HCT116 (cell line): ENCODE results near the gene SERGEF. TPM values are rescaled to one million over a fixed set of nuclear protein-coding genes. Genes with fewer than 3 reads are reported as not detected.

Experiments used
- ATAC-seq: fragments of 200-7000 bp; cut with Tn5 transposase; 2 replicates; pipeline ENCODE4 v1.9.1; 2020; ENCODE audit warnings: mild to moderate bottlenecking, moderate library complexity
- BruUV-seq: library from RNA; stranded (reverse); fragments of 400-500 nt; replicated peaks from 2 replicates; lab custom pipeline; 2021; lab: Mats Ljungman, UMichigan
- CTCF ChIA-PET: fragments of 300-600 bp; sonication (Branson Sonifier 250); formaldehyde crosslinking; loops from one replicate; lab custom pipeline; 2021; ENCODE audit warnings: antibody characterized with exemption; lab: Charles Lee
- POLR2A ChIA-PET: fragments of 300-600, 350-600 bp; sonication (Branson Sonifier 250); formaldehyde crosslinking; loops from one replicate; lab custom pipeline; 2021; ENCODE audit warnings: antibody characterized with exemption; lab: Charles Lee
- RAD21 ChIA-PET, 2 experiments: fragments of 300-600 bp; sonication (Branson Sonifier 250); formaldehyde crosslinking; loops; one replicate each; lab custom pipeline; 2023; ENCODE audit warnings: low total read pairs in 2 of 2; ENCODE audit not compliant: uncharacterized antibody in 2 of 2, unreplicated experiment in 2 of 2, low non-redundant PET in 1 of 2; lab: Charles Lee
- DNase-seq: peaks from one replicate; pipeline ENCODE4 v3.0.0-alpha.2; 2010; ENCODE audit warnings: low read depth, low spot score
- H2AFZ ChIP-seq: fragments of 200-600 bp; shearing (Covaris generic), sonication (generic); 2 replicates; pipeline ENCODE4 v1.6.1; 2017; ENCODE audit warnings: low read depth, mixed run types, mixed read lengths, antibody characterized with exemption, low read length; ENCODE audit not compliant: poor library complexity, severe bottlenecking
- H3K27ac ChIP-seq: 2 replicates; pipeline ENCODE4 v1.5.1; 2012; ENCODE audit warnings: low read depth, low read length
- H3K27me3 ChIP-seq: fragments of 200-600 bp; sonication (generic); 2 replicates; pipeline ENCODE4 v1.6.1; 2016; ENCODE audit warnings: mixed run types, low read length, mixed read lengths; ENCODE audit not compliant: insufficient read depth
- H3K36me3 ChIP-seq, 2 experiments: fragments of 200-500 bp in 1 of 2; fragments of 200-600 bp in 1 of 2; sonication (Bioruptor generic) in 1 of 2; sonication (generic) in 1 of 2; 2 replicates each; pipeline versions ENCODE4 v1.5.1 to v1.6.1; 2014 to 2016; ENCODE audit warnings: low read length in 2 of 2, inconsistent platforms in 1 of 2, mixed read lengths in 1 of 2, mixed run types in 1 of 2; ENCODE audit not compliant: insufficient read depth in 2 of 2, control insufficient read depth in 1 of 2
- H3K4me1 ChIP-seq, 2 experiments: fragments of 200-600 bp in 1 of 2; sonication (generic) in 1 of 2; 2 replicates each; pipeline versions ENCODE4 v1.5.1 to v1.6.1; 2012 to 2017; ENCODE audit warnings: low read length in 2 of 2, inconsistent platforms in 1 of 2, mild to moderate bottlenecking in 1 of 2, mixed read lengths in 1 of 2, mixed run types in 1 of 2, moderate library complexity in 1 of 2; ENCODE audit not compliant: insufficient read depth in 2 of 2, control insufficient read depth in 1 of 2
- H3K4me2 ChIP-seq: fragments of 200-600 bp; sonication (generic); 2 replicates; pipeline ENCODE4 v1.6.1; 2017; ENCODE audit warnings: mixed run types, low read length, mixed read lengths
- H3K4me3 ChIP-seq, 2 experiments: fragments of 200-600 bp in 1 of 2; sonication (generic) in 1 of 2; replicated peaks in 1 of 2; 2 replicates each; pipeline ENCODE4 v1.5.1; 2011 to 2016; ENCODE audit warnings: low read length in 2 of 2, control low read depth in 1 of 2, low read depth in 1 of 2, mild to moderate bottlenecking in 1 of 2, mixed read lengths in 1 of 2, mixed run types in 1 of 2
- H3K79me2 ChIP-seq: fragments of 200-600 bp; sonication (generic); 2 replicates; pipeline ENCODE4 v1.6.1; 2017; ENCODE audit warnings: mild to moderate bottlenecking, mixed run types, low read length, moderate library complexity, mixed read lengths; ENCODE audit not compliant: insufficient read depth
- H3K9ac ChIP-seq: fragments of 200-600 bp; sonication (generic); 2 replicates; pipeline ENCODE4 v1.6.1; 2016; ENCODE audit warnings: low read length, mixed read lengths
- H3K9me2 ChIP-seq: fragments of 200-600 bp; sonication (generic), shearing (Covaris generic); 2 replicates; pipeline ENCODE4 v1.6.1; 2017; ENCODE audit warnings: mixed run types, mild to moderate bottlenecking, moderate library complexity; ENCODE audit not compliant: insufficient read depth
- H3K9me3 ChIP-seq, 2 experiments: fragments of 200-500 bp in 1 of 2; fragments of 200-600 bp in 1 of 2; sonication (Bioruptor generic) in 1 of 2; sonication (generic) in 1 of 2; 2 replicates each; pipeline ENCODE4 v1.6.1; 2014 to 2017; ENCODE audit warnings: low read length in 2 of 2, mixed read lengths in 2 of 2, inconsistent platforms in 1 of 2, low read depth in 1 of 2, mild to moderate bottlenecking in 1 of 2, mixed run types in 1 of 2, moderate library complexity in 1 of 2; ENCODE audit not compliant: control insufficient read depth in 1 of 2, insufficient read depth in 1 of 2
- H4K20me1 ChIP-seq: fragments of 200-600 bp; sonication (generic), shearing (Covaris generic); 2 replicates; pipeline ENCODE4 v1.6.1; 2017; ENCODE audit warnings: mixed run types, mild to moderate bottlenecking, moderate library complexity; ENCODE audit not compliant: insufficient read depth
- CBX3 ChIP-seq: IDR thresholded peaks from 2 replicates; pipeline ENCODE4 v1.6.1; 2012; ENCODE audit warnings: low read depth
- CEBPB ChIP-seq: IDR thresholded peaks from 2 replicates; pipeline ENCODE4 v1.6.1; 2012; ENCODE audit warnings: low read depth
- EGR1 ChIP-seq: IDR thresholded peaks from 2 replicates; pipeline ENCODE4 v1.6.1; 2012; ENCODE audit warnings: low read depth
- ELF1 ChIP-seq: IDR thresholded peaks from 2 replicates; pipeline ENCODE4 v1.6.1; 2012; ENCODE audit warnings: low read depth, borderline replicate concordance
- EZH2 ChIP-seq: fragments of 200-600 bp; sonication (generic); IDR thresholded peaks from 2 replicates; pipeline ENCODE4 v1.6.1; 2017; ENCODE audit warnings: antibody characterized with exemption, mixed run types
- EZH2phosphoT487 ChIP-seq: fragments of 200-600 bp; IDR thresholded peaks from 2 replicates; pipeline ENCODE4 v1.6.1; 2018; ENCODE audit warnings: antibody characterized with exemption, borderline replicate concordance
- FOSL1 ChIP-seq: IDR thresholded peaks from 2 replicates; pipeline ENCODE4 v1.6.1; 2012; ENCODE audit warnings: low read depth
- JUND ChIP-seq: IDR thresholded peaks from 2 replicates; pipeline ENCODE4 v1.6.1; 2012
- POLR2A ChIP-seq: IDR thresholded peaks from 2 replicates; pipeline ENCODE4 v1.7.0; 2011; ENCODE audit warnings: borderline replicate concordance; ENCODE audit not compliant: insufficient read depth, insufficient read length; ENCODE audit errors: extremely low read depth
- RAD21 ChIP-seq: IDR thresholded peaks from 2 replicates; pipeline ENCODE4 v1.6.1; 2012; ENCODE audit warnings: low read depth, mild to moderate bottlenecking
- SIN3A ChIP-seq: IDR thresholded peaks from 2 replicates; pipeline ENCODE4 v1.6.1; 2012; ENCODE audit warnings: low read depth
- TCF7L2 ChIP-seq: IDR thresholded peaks from 2 replicates; pipeline ENCODE4 v1.7.0; 2011; ENCODE audit warnings: borderline replicate concordance, inconsistent platforms; ENCODE audit not compliant: insufficient read depth, insufficient read length; ENCODE audit errors: extremely low read depth
- YY1 ChIP-seq: IDR thresholded peaks from 2 replicates; pipeline ENCODE4 v1.6.1; 2011; ENCODE audit warnings: low read length, low read depth, moderate library complexity, mild to moderate bottlenecking; ENCODE audit not compliant: insufficient replicate concordance; ENCODE audit errors: extremely low read depth
- ZBTB33 ChIP-seq: IDR thresholded peaks from 2 replicates; pipeline ENCODE4 v1.6.1; 2011; ENCODE audit warnings: mild to moderate bottlenecking, low read length, moderate library complexity; ENCODE audit not compliant: insufficient replicate concordance; ENCODE audit errors: extremely low read depth
- ZNF274 ChIP-seq: fragments of 200-500 bp; sonication (Bioruptor generic); IDR thresholded peaks from 2 replicates; pipeline ENCODE4 v1.6.1; 2014; ENCODE audit warnings: mild to moderate bottlenecking, low read depth, low read length, inconsistent platforms
- intact Hi-C: fragments of 100-400 bp; cut with micrococcal nuclease; formaldehyde crosslinking; loops from 2 replicates; pipeline ENCODE4 v1.10.0; 2022
- total RNA-seq: library from RNA; stranded (reverse); gene quantifications from one replicate; pipeline ENCODE4 v1.2.1, GENCODE V29; 2021; ENCODE audit not compliant: unreplicated experiment
- TF ChIP-seq, protein P1 (sequence below), 3 experiments: fragments of 200-600 bp in 1 of 3; sonication (generic) in 1 of 3; IDR thresholded peaks in 2 of 3; conservative IDR thresholded peaks in 1 of 3; 2 replicates each; pipeline ENCODE4 v1.5.1; 2012 to 2017; ENCODE audit warnings: low read depth in 2 of 3, low read length in 2 of 3, antibody characterized with exemption in 1 of 3, borderline replicate concordance in 1 of 3, control low read depth in 1 of 3, mild to moderate bottlenecking in 1 of 3, mixed read lengths in 1 of 3, mixed run types in 1 of 3, moderate library complexity in 1 of 3; ENCODE audit not compliant: insufficient read depth in 1 of 3

SERGEF gene
- total RNA-seq, 1 experiment from 2014 or later, result 32.8 TPM

DNA sequence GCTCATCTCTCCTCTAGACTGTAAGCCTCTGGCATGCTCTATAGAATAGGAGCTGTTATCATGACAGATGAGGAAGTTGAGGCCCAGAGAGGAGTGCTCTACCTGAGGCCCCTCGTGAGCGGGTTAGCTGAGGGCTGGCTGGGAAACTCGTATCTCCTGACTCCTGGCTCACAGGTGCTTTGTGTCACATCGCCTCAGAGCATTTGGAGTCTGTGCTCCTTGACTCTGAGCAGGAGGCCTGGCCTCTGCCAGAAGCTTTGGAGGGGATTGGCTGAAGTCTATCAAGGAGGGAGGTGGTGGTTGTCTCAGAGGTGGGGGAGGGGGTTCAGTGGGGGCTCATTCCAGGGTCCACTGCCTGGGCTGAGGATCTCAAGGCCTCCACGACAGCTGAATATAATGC, 270.8 kb downstream of the SERGEF start:
- H3K36me3 ChIP-seq, result no peaks in the 10 kb centered on the region
- ChIA-PET RAD21 (no interaction called here), POLR2A (no interaction called here), CTCF (interaction anchor here (0.9 kb wide), 1 partner anchor 11 kb away, joined by 4 read pairs; no protein-coding TSS in a partner anchor)
- no peaks in the 10 kb centered on the region for H3K27me3 ChIP-seq
- ATAC-seq (no peak), DNase-seq (no peak)
- H3K9ac ChIP-seq, result no peak overlapping the region
- no peaks in the 10 kb centered on the region for H4K20me1 ChIP-seq
- H3K9me2 ChIP-seq, result no peaks in the 10 kb centered on the region
- H3K4me2 ChIP-seq, result no peak overlapping the region
- no peak overlapping the region for H3K27ac ChIP-seq
- H3K9me3 ChIP-seq, result no peaks in the 10 kb centered on the region
- intact Hi-C loops, result no loop called here
- no peak overlapping the region for H3K4me3 ChIP-seq
- H2AFZ ChIP-seq, result no peak overlapping the region
- no peak for TF ChIP-seq SIN3A
- no peak for TF ChIP-seq EZH2
- TF ChIP-seq EZH2phosphoT487, result no peak
- TF ChIP-seq FOSL1, result no peak
- no peak for TF ChIP-seq JUND
- no peak for TF ChIP-seq EGR1
- no peak for TF ChIP-seq CEBPB
- no peak for TF ChIP-seq RAD21
- no peak for TF ChIP-seq CBX3
- no TSS peak for BruUV-seq
- H3K4me1 ChIP-seq, result 0 out of 4 replicates have a peak, but pooled peaks cover 0 to 5% of the 10 kb centered on the region in 2 experiments
- H3K79me2 ChIP-seq, result no peaks in the 10 kb centered on the region

- no peak overlapping the region for H3K4me3 ChIP-seq
- H3K4me1 ChIP-seq, result 0 out of 4 replicates have a peak, but pooled peaks cover 0 to 5% of the 10 kb centered on the region in 2 experiments
- H4K20me1 ChIP-seq, result no peaks in the 10 kb centered on the region
- H3K27me3 ChIP-seq, result no peaks in the 10 kb centered on the region
- H3K4me2 ChIP-seq, result no peak overlapping the region
- intact Hi-C loops, result no loop called here
- H3K9me3 ChIP-seq, result no peaks in the 10 kb centered on the region
- H2AFZ ChIP-seq, result no peak overlapping the region
- no peaks in the 10 kb centered on the region for H3K9me2 ChIP-seq
- ChIA-PET RAD21 (no interaction called here), CTCF (interaction anchor here (0.9 kb wide), 1 partner anchor 10 kb away, joined by 4 read pairs; no protein-coding TSS in a partner anchor), POLR2A (no interaction called here)
- no peak overlapping the region for H3K27ac ChIP-seq
- BruUV-seq, result no TSS peak
- no peak overlapping the region for H3K9ac ChIP-seq
- DNase-seq (no peak), ATAC-seq (no peak)
- no peaks in the 10 kb centered on the region for H3K36me3 ChIP-seq
- H3K79me2 ChIP-seq, result no peaks in the 10 kb centered on the region
- TF ChIP-seq YY1 (no peak), EZH2phosphoT487 (no peak), ZNF274 (no peak), ZBTB33 (no peak), EZH2 (no peak), SIN3A (no peak), POLR2A (no peak), TCF7L2 (no peak), ELF1 (no peak)
- TF ChIP-seq, protein P1, sequence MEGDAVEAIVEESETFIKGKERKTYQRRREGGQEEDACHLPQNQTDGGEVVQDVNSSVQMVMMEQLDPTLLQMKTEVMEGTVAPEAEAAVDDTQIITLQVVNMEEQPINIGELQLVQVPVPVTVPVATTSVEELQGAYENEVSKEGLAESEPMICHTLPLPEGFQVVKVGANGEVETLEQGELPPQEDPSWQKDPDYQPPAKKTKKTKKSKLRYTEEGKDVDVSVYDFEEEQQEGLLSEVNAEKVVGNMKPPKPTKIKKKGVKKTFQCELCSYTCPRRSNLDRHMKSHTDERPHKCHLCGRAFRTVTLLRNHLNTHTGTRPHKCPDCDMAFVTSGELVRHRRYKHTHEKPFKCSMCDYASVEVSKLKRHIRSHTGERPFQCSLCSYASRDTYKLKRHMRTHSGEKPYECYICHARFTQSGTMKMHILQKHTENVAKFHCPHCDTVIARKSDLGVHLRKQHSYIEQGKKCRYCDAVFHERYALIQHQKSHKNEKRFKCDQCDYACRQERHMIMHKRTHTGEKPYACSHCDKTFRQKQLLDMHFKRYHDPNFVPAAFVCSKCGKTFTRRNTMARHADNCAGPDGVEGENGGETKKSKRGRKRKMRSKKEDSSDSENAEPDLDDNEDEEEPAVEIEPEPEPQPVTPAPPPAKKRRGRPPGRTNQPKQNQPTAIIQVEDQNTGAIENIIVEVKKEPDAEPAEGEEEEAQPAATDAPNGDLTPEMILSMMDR (IDR thresholded peaks at IDR 0.05 in 2 of 3, conservative IDR thresholded peaks at IDR 0.05 in 1 of 3; ENCODE audit: borderline replicate concordance in 1 of 3, insufficient read depth in 1 of 3, low read depth in 2 of 3, low read length in 2 of 3), result no peak
Observed at GRCh38 chr11:17741487-17741886, 271.4 kb downstream of the SERGEF start.
